IPS-20b (cell line): ENCODE measurements around the gene CDKN2B-AS1.

Experiments
- H3K27ac ChIP-seq: one replicate; pipeline ENCODE4 v1.5.1; 2013; ENCODE audit warnings: low read length
- H3K27me3 ChIP-seq: 2 replicates; pipeline ENCODE4 v1.6.1; 2013; ENCODE audit warnings: mild to moderate bottlenecking, low read length, inconsistent platforms; ENCODE audit not compliant: insufficient read depth
- H3K36me3 ChIP-seq: 2 replicates; pipeline ENCODE4 v1.6.1; 2013; ENCODE audit warnings: low read depth, mild to moderate bottlenecking, inconsistent platforms, low read length, moderate library complexity; ENCODE audit not compliant: insufficient read depth
- H3K4me1 ChIP-seq: 2 replicates; pipeline ENCODE4 v1.6.1; 2013; ENCODE audit warnings: mild to moderate bottlenecking, control low read depth, inconsistent platforms, low read length, moderate library complexity; ENCODE audit not compliant: insufficient read depth
- H3K4me3 ChIP-seq: 2 replicates; pipeline ENCODE4 v1.5.1; 2013; ENCODE audit warnings: mild to moderate bottlenecking, low read length, inconsistent platforms
- H3K9ac ChIP-seq: 2 replicates; pipeline ENCODE4 v1.6.1; 2013; ENCODE audit warnings: low read depth, mild to moderate bottlenecking, inconsistent platforms, low read length, moderate library complexity
- H3K9me3 ChIP-seq: 2 replicates; pipeline ENCODE4 v1.6.1; 2013; ENCODE audit warnings: mild to moderate bottlenecking, low read depth, low read length, inconsistent platforms; ENCODE audit not compliant: insufficient read depth

CDKN2B-AS1 gene

GRCh38 chr9:22158927-22159346, 164.3 kb downstream of the CDKN2B-AS1 start:
- Histone ChIP-seq H3K27me3 (no peaks in the 10 kb centered on the region), H3K9me3 (no peaks in the 10 kb centered on the region), H3K27ac (no peak overlapping the region), H3K9ac (no peak overlapping the region), H3K4me1 (no peaks in the 10 kb centered on the region), H3K4me3 (no peak overlapping the region), H3K36me3 (no peaks in the 10 kb centered on the region)

- Histone ChIP-seq H3K4me3 (no peak overlapping the region), H3K27me3 (no peaks in the 10 kb centered on the region), H3K27ac (no peak overlapping the region), H3K4me1 (no peaks in the 10 kb centered on the region), H3K9ac (no peak overlapping the region), H3K9me3 (no peaks in the 10 kb centered on the region), H3K36me3 (no peaks in the 10 kb centered on the region)
Observed at GRCh38 chr9:22159586-22159985, 165.0 kb downstream of the CDKN2B-AS1 start.

GRCh38 chr9:22160221-22160620, 165.6 kb downstream of the CDKN2B-AS1 start:
- H3K9ac ChIP-seq, result no peak overlapping the region
- H3K27ac ChIP-seq, result no peak overlapping the region

GRCh38 chr9:22165144-22165543, 170.6 kb downstream of the CDKN2B-AS1 start:
- Histone ChIP-seq H3K4me1 (no peaks in the 10 kb centered on the region), H3K4me3 (no peak overlapping the region), H3K27me3 (no peaks in the 10 kb centered on the region), H3K27ac (no peak overlapping the region), H3K36me3 (no peaks in the 10 kb centered on the region), H3K9me3 (no peaks in the 10 kb centered on the region), H3K9ac (no peak overlapping the region)

More at GRCh38 chr9:22160221-22160620, 165.6 kb downstream of the CDKN2B-AS1 start:
- Histone ChIP-seq H3K36me3 (no peaks in the 10 kb centered on the region), H3K27me3 (no peaks in the 10 kb centered on the region), H3K4me3 (no peak overlapping the region), H3K9me3 (no peaks in the 10 kb centered on the region), H3K4me1 (no peaks in the 10 kb centered on the region)

- H3K27ac ChIP-seq, result no peak overlapping the region
- H3K4me3 ChIP-seq, result no peak overlapping the region
- no peaks in the 10 kb centered on the region for H3K36me3 ChIP-seq
- H3K27me3 ChIP-seq, result no peaks in the 10 kb centered on the region
- H3K4me1 ChIP-seq, result no peaks in the 10 kb centered on the region
- no peaks in the 10 kb centered on the region for H3K9me3 ChIP-seq
- no peak overlapping the region for H3K9ac ChIP-seq
Observed at GRCh38 chr9:22169243-22169642, 174.7 kb downstream of the CDKN2B-AS1 start.

- no peaks in the 10 kb centered on the region for H3K36me3 ChIP-seq
- no peak overlapping the region for H3K9ac ChIP-seq
- H3K4me1 ChIP-seq, result no peaks in the 10 kb centered on the region
- H3K27ac ChIP-seq, result no peak overlapping the region
- no peaks in the 10 kb centered on the region for H3K27me3 ChIP-seq
- H3K9me3 ChIP-seq, result no peaks in the 10 kb centered on the region
- no peak overlapping the region for H3K4me3 ChIP-seq
Observed at GRCh38 chr9:22169727-22170503, 175.3 kb downstream of the CDKN2B-AS1 start.
